Panc1 (cell line): ENCODE results near the gene SLC24A4. TPM values are rescaled to one million over a fixed set of nuclear protein-coding genes. Genes with fewer than 3 reads are reported as not detected.

ENCODE experiments used
- ATAC-seq: fragments of 200-7000 bp; cut with Tn5 transposase; 2 replicates; pipeline ENCODE4 v1.9.1; 2020; ENCODE audit warnings: mild to moderate bottlenecking, moderate library complexity
- BruUV-seq: library from RNA; stranded (reverse); fragments of 400-500 nt; replicated peaks from 2 replicates; lab custom pipeline; 2021; lab: Mats Ljungman, UMichigan
- CTCF ChIA-PET: fragments of 300-600 bp; sonication (Branson Sonifier 250); formaldehyde crosslinking; loops from one replicate; lab custom pipeline; 2022; ENCODE audit warnings: antibody characterized with exemption; lab: Charles Lee
- POLR2A ChIA-PET: fragments of 300-600 bp; sonication (Branson Sonifier 250); formaldehyde crosslinking; loops from one replicate; lab custom pipeline; 2022; ENCODE audit warnings: antibody characterized with exemption; lab: Charles Lee
- DNase-seq: peaks from one replicate; pipeline ENCODE4 v3.0.0-alpha.2; 2010; ENCODE audit warnings: low read depth, low spot score
- H3K27ac ChIP-seq: 2 replicates; pipeline ENCODE4 v1.5.1; 2011; ENCODE audit warnings: mild to moderate bottlenecking, low read length, inconsistent platforms
- H3K27me3 ChIP-seq: fragments of 200-500 bp; sonication (Bioruptor generic); 2 replicates; pipeline ENCODE4 v1.6.0; 2014; ENCODE audit warnings: low read length, inconsistent platforms; ENCODE audit not compliant: control insufficient read depth, insufficient read depth
- H3K36me3 ChIP-seq: fragments of 200-500 bp; sonication (Bioruptor generic); 2 replicates; pipeline ENCODE4 v1.5.1; 2014; ENCODE audit warnings: inconsistent platforms, mild to moderate bottlenecking, low read length, moderate library complexity; ENCODE audit not compliant: control insufficient read depth, insufficient read depth
- H3K4me1 ChIP-seq: 2 replicates; pipeline ENCODE4 v1.5.1; 2011; ENCODE audit warnings: inconsistent platforms, mild to moderate bottlenecking, low read length, moderate library complexity; ENCODE audit not compliant: control insufficient read depth, insufficient read depth
- H3K4me3 ChIP-seq, 2 experiments: 2 replicates each; pipeline ENCODE4 v1.5.1; 2011 to 2012; ENCODE audit warnings: low read depth in 2 of 2, low read length in 2 of 2, mild to moderate bottlenecking in 2 of 2, inconsistent platforms in 1 of 2, moderate library complexity in 1 of 2
- H3K9me3 ChIP-seq: fragments of 200-500 bp; sonication (Bioruptor generic); 2 replicates; pipeline ENCODE4 v1.5.1; 2014; ENCODE audit warnings: low read depth, mild to moderate bottlenecking, inconsistent platforms, low read length, moderate library complexity; ENCODE audit not compliant: control insufficient read depth, insufficient read depth
- POLR2AphosphoS5 ChIP-seq: IDR thresholded peaks from 2 replicates; pipeline ENCODE4 v1.6.1; 2012; ENCODE audit warnings: mild to moderate bottlenecking, low read depth, low read length, moderate library complexity
- REST ChIP-seq, 2 experiments: IDR thresholded peaks; 2 replicates each; pipeline ENCODE4 v1.6.1; 2011 to 2012; ENCODE audit warnings: low read depth in 2 of 2, control low read depth in 1 of 2, low read length in 1 of 2, mild to moderate bottlenecking in 1 of 2, moderate library complexity in 1 of 2; ENCODE audit not compliant: insufficient read depth in 1 of 2
- SIN3A ChIP-seq: IDR thresholded peaks from 2 replicates; pipeline ENCODE4 v1.6.1; 2012; ENCODE audit warnings: low read depth, mild to moderate bottlenecking, low read length, moderate library complexity, borderline replicate concordance; ENCODE audit not compliant: insufficient read depth
- TCF7L2 ChIP-seq: IDR thresholded peaks from 2 replicates; pipeline ENCODE4 v1.6.1; 2011; ENCODE audit warnings: mild to moderate bottlenecking, low read depth, low read length, inconsistent platforms
- in situ Hi-C: cut with HindIII; loops from 2 replicates; pipeline ENCODE4 v1.10.0; 2016; ENCODE audit warnings: low sequenced_read_pairs, low pct_unique_long_range_greater_than_20kb
- intact Hi-C: fragments of 100-400 bp; cut with micrococcal nuclease; formaldehyde crosslinking; loops from one replicate; pipeline ENCODE4 v1.10.0; 2022; ENCODE audit not compliant: unreplicated experiment
- total RNA-seq: library from RNA; stranded (reverse); gene quantifications from one replicate; pipeline ENCODE4 v1.2.1, GENCODE V29; 2021; ENCODE audit not compliant: unreplicated experiment
- TF ChIP-seq, protein P1 (sequence below): fragments of 450-650 bp; IDR thresholded peaks from 2 replicates; pipeline ENCODE4 v1.5.1; 2017; ENCODE audit warnings: mild to moderate bottlenecking

Gene SLC24A4
- total RNA-seq, 1 experiment from 2014 or later: not detected

GRCh38 chr14:92463141-92463540 is 140.2 kb downstream of the SLC24A4 start:
- no TSS peak for BruUV-seq
- Histone ChIP-seq H3K36me3 (no peaks in the 10 kb centered on the region), H3K27ac (no peak overlapping the region), H3K4me3 (no peak overlapping the region), H3K9me3 (no peaks in the 10 kb centered on the region), H3K4me1 (no peaks in the 10 kb centered on the region), H3K27me3 (no peaks in the 10 kb centered on the region)
- TF ChIP-seq REST (IDR thresholded peaks at IDR 0.05; ENCODE audit: insufficient read depth in 1 of 2, low read depth in 2 of 2, low read length in 1 of 2): no peak
- TF ChIP-seq TCF7L2: no peak
- TF ChIP-seq SIN3A: no peak
- TF ChIP-seq, protein P1, sequence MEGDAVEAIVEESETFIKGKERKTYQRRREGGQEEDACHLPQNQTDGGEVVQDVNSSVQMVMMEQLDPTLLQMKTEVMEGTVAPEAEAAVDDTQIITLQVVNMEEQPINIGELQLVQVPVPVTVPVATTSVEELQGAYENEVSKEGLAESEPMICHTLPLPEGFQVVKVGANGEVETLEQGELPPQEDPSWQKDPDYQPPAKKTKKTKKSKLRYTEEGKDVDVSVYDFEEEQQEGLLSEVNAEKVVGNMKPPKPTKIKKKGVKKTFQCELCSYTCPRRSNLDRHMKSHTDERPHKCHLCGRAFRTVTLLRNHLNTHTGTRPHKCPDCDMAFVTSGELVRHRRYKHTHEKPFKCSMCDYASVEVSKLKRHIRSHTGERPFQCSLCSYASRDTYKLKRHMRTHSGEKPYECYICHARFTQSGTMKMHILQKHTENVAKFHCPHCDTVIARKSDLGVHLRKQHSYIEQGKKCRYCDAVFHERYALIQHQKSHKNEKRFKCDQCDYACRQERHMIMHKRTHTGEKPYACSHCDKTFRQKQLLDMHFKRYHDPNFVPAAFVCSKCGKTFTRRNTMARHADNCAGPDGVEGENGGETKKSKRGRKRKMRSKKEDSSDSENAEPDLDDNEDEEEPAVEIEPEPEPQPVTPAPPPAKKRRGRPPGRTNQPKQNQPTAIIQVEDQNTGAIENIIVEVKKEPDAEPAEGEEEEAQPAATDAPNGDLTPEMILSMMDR: no peak
- no peak for TF ChIP-seq POLR2AphosphoS5
- intact Hi-C loops: no loop called here
- no peak for DNase-seq
- ChIA-PET POLR2A (no interaction called here), CTCF (no interaction called here)
- ATAC-seq: no peak
- in situ Hi-C loops: no loop called here

- ATAC-seq: no peak
- ChIA-PET CTCF (no interaction called here), POLR2A (no interaction called here)
- H3K9me3 ChIP-seq: no peaks in the 10 kb centered on the region
- no peaks in the 10 kb centered on the region for H3K4me1 ChIP-seq
- H3K36me3 ChIP-seq: no peaks in the 10 kb centered on the region
- no peak overlapping the region for H3K4me3 ChIP-seq
- intact Hi-C loops (no loop called here), in situ Hi-C loops (no loop called here)
- DNase-seq: no peak
- TF ChIP-seq, protein P1: no peak
- TF ChIP-seq POLR2AphosphoS5: no peak
- TF ChIP-seq REST (IDR thresholded peaks at IDR 0.05; ENCODE audit: insufficient read depth in 1 of 2, low read depth in 2 of 2, low read length in 1 of 2): no peak
- no peak for TF ChIP-seq TCF7L2
- TF ChIP-seq SIN3A: no peak
- no peaks in the 10 kb centered on the region for H3K27me3 ChIP-seq
- no peak overlapping the region for H3K27ac ChIP-seq
- no TSS peak for BruUV-seq
Measured at GRCh38 chr14:92464156-92464555, 141.2 kb downstream of the SLC24A4 start.
